ENCODE measurements around the gene DYNC1LI2.

GRCh38 chr16:66790130-66790733, 38.8 kb upstream of the DYNC1LI2 start:
- no peak for TF ChIP-seq CTCF (IDR thresholded peaks at IDR 0.05)
- no peak for TF ChIP-seq EZH2 (IDR thresholded peaks at IDR 0.05; ENCODE audit: borderline replicate concordance, insufficient read depth, low read depth, low read length, poor library complexity, severe bottlenecking)
